ENCODE results near the gene FGF4.
"Not testable (repeated sequence)": the region's sequence is repeated elsewhere in the genome, so short reads cannot be mapped to it uniquely, and the experiment has no call there.

Gene FGF4

DNA sequence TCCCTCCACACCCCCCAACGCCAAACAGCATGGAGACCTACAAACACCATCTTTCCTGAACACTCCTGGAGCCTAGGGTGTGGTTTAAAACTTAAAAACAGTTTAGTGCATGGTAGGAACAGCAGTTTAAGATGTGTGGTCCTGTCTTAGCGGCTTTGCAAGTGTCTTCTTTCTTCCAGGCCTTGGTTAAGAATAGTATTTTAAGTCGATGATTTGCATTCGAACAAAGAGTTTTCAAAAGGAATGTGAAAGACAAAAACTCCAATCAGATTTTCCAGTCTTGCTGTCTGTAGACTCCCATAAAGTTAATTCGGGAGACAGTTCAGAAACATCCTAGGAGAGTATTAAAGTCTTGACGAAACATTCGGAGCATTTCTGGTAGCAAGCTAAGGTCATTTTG, 3.7 kb downstream of the FGF4 start:
- no peak for DNase-seq

DNA sequence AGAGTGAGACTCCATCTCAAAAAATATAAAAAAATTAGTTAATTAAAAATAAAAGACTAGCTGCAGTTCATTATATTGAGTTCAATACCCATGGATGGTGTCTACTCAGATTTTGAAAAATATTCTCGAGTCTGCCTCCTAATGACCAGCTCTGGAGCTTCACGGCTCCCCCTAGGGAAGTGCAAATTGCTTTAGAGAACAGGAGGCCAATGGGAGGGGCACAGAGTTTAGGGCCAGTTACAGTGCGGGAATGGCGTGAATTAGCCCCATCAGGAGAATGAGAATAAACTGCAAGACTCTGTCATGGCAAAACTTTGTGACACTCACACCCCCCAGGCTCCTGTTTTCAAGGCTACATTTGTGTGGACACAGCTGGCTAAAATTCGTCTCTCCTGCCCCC, 4.6 kb downstream of the FGF4 start:
- DNase-seq: no peak

GRCh38 chr11:69765498-69765995, 9.6 kb downstream of the FGF4 start:
- DNase-seq: no peak

DNA sequence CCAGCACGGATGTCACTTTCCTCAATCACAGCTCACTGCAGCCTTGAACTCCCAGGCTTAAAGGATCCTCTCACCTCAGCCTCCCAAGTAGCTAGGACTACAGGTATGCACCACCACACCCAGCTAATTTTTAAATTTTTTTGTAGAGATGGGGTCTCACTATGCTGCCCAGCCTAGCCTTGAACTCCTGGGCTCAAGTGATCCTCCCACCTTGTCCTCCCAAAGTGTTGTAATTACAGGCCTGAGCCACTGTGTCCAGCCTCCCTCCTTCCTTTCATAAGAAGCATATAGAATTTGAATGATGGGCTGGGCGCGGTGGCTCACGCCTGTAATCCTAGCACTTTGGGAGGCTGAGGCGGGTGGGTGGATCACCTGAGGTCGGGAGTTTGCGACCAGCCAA, 10.2 kb downstream of the FGF4 start:
- DNase-seq: not testable (repeated sequence)

- no peak for DNase-seq
Measured at GRCh38 chr11:69760319-69760718, 14.8 kb downstream of the FGF4 start.

DNA sequence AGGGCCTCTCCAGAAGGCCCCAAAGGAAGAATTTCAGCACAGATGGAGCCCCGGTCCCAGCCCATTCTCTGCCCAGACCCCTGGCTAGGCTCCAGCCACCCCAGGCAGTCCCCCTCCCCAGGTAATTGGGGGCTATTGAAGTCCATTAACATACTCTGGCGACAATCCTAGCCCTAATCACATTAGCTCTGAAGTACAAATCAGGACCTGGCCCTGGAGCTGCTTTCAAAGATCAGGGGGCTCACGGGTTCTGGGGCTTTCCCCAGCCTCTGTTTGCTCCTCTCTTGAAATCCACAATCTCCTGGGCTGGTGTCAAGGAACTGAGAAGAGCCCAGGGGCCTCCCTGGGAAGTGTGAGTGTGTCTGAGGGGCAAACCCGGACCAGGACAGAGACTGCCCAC, 22.3 kb downstream of the FGF4 start:
- DNase-seq: no peak

GRCh38 chr11:69750875-69751597, 24.1 kb downstream of the FGF4 start:
- DNase-seq: no peak

DNA sequence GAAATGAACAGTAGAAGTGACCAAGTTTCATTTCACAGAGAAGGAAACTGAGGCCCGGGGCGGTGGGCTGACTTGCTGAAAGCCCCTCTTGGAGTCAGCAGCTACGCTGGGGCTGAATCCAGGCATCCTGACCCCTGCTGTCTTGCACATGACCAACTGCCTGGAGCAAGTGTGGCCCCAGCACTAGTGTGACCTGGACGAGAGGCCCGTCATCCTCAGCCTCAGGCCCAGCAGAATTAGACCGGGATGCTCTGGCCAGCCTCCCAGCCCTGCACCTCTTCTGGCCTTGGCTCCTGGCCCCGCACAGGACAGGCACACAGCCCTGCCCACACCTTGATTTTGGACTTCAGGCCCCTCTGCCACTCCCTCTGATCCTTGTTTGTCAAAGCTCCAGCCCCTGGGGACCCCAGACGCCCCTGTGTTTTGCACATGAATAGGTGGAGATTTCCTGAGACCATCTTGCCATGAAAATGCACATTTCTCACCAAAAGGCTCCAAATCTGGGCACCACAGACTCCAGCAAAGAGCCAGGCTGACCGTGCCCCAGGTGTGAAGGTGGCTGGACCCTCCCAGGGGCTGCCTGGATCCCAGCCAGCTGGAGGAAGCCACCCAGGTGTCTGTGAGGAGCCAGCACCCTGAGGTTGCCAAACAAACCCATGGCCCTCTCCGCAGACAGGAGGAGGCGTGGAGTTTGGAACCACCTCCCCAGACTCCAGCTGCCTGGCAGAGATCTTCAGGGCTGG, 24.9 kb downstream of the FGF4 start:
- no peak for DNase-seq

DNA sequence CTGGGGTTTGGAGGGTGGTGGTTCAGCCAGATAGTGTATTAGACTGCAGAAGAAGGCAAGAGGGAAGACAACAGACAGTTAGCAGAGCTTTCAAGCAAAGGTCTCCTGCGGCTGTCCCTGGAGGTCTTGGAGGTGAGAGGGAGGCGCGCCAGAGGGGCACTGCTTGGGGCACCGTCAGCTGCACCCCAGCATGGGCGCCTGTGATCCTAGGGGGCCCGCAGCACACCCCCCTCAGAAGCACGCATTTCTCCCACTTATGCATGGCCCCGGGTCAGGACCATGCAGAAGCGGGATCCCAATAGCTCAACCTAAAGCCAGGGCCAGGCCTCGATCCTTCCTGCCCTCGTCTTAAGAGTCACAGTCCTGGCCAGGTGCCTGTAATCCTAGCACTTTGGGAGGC, 26.5 kb downstream of the FGF4 start:
- no peak for DNase-seq

DNA sequence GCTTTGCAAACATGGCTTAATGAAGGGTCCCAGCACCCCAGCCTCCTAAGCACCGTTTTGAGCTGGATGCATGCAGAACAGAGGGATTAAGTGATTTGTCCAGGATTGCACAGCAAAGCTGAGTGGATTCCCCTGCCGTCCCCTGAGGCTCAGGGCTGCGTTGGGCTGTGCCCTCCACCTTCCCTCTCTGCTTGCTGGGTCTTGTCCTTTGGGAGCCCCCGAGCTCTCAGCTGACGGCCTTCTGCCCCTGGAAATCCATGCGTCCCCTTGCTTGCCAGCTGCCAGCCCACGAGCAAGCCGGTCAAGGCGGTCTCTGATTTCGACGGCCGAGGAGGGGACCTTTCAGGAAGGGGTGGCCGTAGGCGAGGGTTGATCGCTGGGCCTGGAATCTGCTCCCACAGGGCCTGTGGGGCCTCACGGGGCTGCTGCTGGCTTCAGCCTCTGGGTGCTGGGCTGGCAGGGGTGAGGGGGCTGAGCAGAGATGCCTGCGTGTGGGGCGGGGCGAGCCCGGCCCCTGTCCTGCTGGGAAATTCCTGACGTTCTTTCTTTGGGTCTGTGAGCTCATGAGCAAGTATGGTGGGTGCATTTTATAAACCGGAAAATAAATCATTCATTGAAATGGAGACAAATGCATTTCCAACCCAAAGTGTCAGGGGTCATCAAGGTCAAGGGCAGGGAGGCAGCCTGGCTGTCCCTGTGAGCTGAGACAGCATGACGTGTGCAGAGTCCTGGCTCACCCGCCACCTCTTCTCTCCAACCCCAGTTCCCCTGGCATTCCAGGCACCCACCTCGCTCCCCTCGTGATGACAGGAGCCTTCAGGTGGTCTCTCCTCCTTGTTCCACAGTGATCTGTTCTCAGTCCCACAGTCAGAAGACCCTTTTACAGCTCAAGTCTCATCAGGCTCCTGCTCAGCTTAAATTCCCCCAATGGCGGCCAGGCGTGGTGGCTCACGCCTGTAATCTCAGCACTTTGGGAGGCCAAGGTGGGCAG, 28.1 kb downstream of the FGF4 start:
- DNase-seq: no peak

DNA sequence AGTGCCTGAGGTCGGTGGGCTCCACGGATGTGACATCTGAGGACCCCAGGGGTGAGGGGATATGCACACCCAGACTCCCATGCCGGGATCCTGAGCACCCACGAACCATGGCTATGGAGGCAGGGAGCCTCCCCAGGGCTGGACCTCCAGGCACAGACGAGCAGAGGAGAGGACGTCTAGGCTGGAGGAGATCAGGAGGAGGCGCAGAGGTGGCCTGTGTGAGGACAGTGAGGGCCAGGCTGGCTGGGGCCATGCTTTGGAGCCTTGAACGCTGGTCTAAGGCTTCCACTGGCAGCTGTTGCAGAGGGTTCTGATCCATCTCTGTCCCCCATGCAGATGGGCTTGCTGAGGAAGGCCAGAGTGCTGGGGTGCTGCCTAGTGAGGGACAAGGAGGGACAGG, 29.0 kb downstream of the FGF4 start:
- no peak for DNase-seq

DNA sequence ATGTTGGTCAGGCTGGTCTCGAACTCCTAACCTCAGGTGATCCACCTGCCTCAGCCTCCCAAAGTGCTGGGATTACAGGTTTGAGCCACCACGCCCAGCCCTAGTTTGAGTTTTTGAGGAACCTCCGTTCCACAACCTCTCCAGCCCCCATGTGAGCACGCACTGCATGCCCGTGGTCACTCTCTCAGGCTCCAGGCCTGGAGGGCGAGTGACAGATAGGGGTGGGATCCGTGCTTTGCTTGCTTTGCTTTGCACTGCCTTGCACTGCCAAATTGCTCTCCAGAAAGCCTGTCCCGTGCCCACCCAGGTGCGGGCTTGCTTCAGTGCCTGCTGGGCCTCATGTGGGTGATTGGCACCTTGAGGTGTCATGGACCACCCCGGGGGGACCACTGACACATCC, 29.9 kb downstream of the FGF4 start:
- DNase-seq: no peak

GRCh38 chr11:69744435-69744834, 30.7 kb downstream of the FGF4 start:
- DNase-seq: no peak

GRCh38 chr11:69734841-69735240, 40.3 kb downstream of the FGF4 start:
- DNase-seq: no peak

DNA sequence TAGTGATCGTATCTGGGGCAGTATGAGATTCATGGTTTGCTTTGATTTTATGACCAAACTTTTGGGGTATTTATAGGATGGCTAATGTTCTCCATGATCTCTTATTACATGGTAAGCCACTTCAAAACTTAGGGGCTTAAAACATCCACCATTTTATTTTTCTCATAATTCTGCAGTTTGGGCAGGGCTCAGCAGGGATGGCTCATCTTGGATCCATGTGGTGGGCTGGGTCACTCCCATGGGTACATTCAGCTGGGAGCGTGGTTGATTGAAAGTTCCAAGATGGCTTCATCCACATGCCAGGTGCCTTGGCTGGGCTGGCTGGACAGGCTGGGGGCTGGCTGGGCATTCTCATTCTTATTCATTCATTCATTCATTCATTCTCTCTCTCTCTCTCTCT, 40.8 kb downstream of the FGF4 start:
- DNase-seq: no peak

GRCh38 chr11:69732910-69733309, 42.2 kb downstream of the FGF4 start:
- DNase-seq: no peak

GRCh38 chr11:69731110-69731509, 44.0 kb downstream of the FGF4 start:
- DNase-seq: no peak

DNA sequence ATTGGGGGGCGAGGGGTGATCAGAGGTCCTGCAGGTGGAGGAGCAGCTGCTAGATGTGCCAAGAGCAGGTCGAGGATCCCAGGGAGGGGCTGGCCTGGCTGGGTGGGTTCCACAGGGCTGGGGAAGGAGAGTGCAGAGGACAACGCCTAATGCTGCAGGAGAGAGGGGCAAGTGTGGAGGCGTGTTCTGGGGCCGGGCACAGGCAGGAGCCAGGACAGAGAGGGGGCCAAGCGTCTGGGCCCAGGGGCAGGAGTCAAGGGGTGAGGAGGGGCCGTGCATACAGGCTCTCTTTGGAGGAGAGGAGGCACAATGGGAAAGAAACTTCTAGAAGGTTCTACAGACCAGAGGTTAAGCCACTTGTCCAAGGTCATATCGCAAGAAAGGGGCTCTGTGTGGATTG, 44.6 kb downstream of the FGF4 start:
- DNase-seq: no peak

- no peak for DNase-seq
Measured at GRCh38 chr11:69729252-69729651, 45.9 kb downstream of the FGF4 start.

GRCh38 chr11:69727266-69727665, 47.9 kb downstream of the FGF4 start:
- no peak for DNase-seq

- DNase-seq: no peak
Measured at GRCh38 chr11:69726481-69726880, 48.7 kb downstream of the FGF4 start.

DNA sequence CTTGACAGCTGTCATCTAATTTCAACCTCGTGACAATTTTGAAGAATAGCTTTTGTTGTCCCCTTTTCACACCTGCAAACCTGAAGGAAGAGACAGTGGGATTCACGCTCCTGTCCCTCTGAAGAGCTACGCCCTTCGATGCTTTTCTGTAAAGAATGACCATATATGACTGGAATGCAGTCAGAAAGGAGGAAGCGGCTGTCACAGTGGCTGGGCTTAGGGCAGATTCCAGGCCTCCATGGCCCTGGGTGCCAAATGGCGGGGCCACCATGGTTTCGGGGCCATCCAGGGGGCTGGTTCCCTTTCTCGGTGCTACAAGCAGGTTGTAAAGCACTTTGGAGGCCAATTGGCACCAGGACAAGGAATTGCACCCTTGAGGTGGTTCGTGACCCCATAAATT, 49.1 kb downstream of the FGF4 start:
- DNase-seq: no peak

GRCh38 chr11:69721745-69722144, 53.4 kb downstream of the FGF4 start:
- no peak for DNase-seq

Data from NCI-H1417 treated with DMSO at 0.1 percent for 48 hours (cell line).